ENCODE data around the gene STEEP1. TPM values are rescaled to one million over a fixed set of nuclear protein-coding genes. Genes with fewer than 3 reads are reported as not detected.

STEEP1 gene
- total and polyA plus RNA-seq, 2 of the 13 experiments (the other 11 are each of a cell fraction or from before 2014, with no cell fraction given), result 7.7 to 23.1 TPM

- CTCF ChIA-PET (ENCODE audit: low intra/inter-chr PET ratio, low total read pairs), result no interaction called here
- POLR2A ChIA-PET, result interaction anchor here (2.4 kb wide), 1 partner anchor 10 kb away, joined by 27 read pairs; no protein-coding TSS in a partner anchor
- Histone ChIP-seq H3K36me3 (replicated peaks in 1 of 2; ENCODE audit: control insufficient read depth in 1 of 2, insufficient read depth in 2 of 2, low read length in 2 of 2) (no peaks in the 10 kb centered on the region), H4K20me1 (ENCODE audit: insufficient read depth, low read length) (no peaks in the 10 kb centered on the region), H3K79me2 (ENCODE audit: insufficient read depth, low read length) (no peaks in the 10 kb centered on the region), H3K27ac (ENCODE audit: extremely low read length, insufficient read depth, low read length) (no peak overlapping the region), H2AFZ (ENCODE audit: low read length) (no peak overlapping the region), H3K4me1 (ENCODE audit: insufficient read depth, low read length) (peaks cover 54% of the 10 kb centered on the region), H3K4me3 (replicated peaks in 1 of 3; ENCODE audit: insufficient read depth in 1 of 3, low read depth in 2 of 3, low read length in 3 of 3) (no peak overlapping the region), H3K4me2 (ENCODE audit: low read depth, low read length) (no peak overlapping the region), H3K9me3 (ENCODE audit: low read length) (no peaks in the 10 kb centered on the region), H3K27me3 (ENCODE audit: control insufficient read depth in 1 of 2, insufficient read depth in 2 of 2, low read length in 2 of 2) (no peaks in the 10 kb centered on the region), H3K9ac (ENCODE audit: insufficient read depth, low read depth, low read length) (no peak overlapping the region)
- in situ Hi-C loops (cut with HindIII; ENCODE audit: extremely low pct_ligation_motif_present, low pct_unique_long_range_greater_than_20kb) (no loop called here), intact Hi-C loops (cut with micrococcal nuclease; ENCODE audit: unreplicated experiment) (no loop called here)
- ATAC-seq, result no peak
- FAIRE-seq, result no peak
- 60% methylated on average over 1 of the region's 1 CpG for whole genome bisulfite sequencing (ENCODE audit: low lambda C conversion rate)
- DNase-seq (ENCODE audit: low spot score), result no peak
- no TSS peak for BruUV-seq (replicated peaks)
- TF ChIP-seq ZFP82 (CRISPR knock-in tag; IDR thresholded peaks at IDR 0.05; ENCODE audit: borderline replicate concordance) (no peak), HNF1B (CRISPR knock-in tag; IDR thresholded peaks at IDR 0.05) (no peak), SALL1 (CRISPR knock-in tag; IDR thresholded peaks at IDR 0.05) (no peak), PHF20 (CRISPR knock-in tag; IDR thresholded peaks at IDR 0.05) (no peak), ZFP90 (CRISPR knock-in tag; IDR thresholded peaks at IDR 0.05; ENCODE audit: borderline replicate concordance) (no peak), MZF1 (CRISPR knock-in tag; IDR thresholded peaks at IDR 0.05; ENCODE audit: borderline replicate concordance) (no peak), PRDM15 (CRISPR knock-in tag; IDR thresholded peaks at IDR 0.05) (no peak), CEBPZ (IDR thresholded peaks at IDR 0.05; ENCODE audit: low read length) (no peak), HOXA7 (CRISPR knock-in tag; IDR thresholded peaks at IDR 0.05) (no peak), NPAS2 (CRISPR knock-in tag; IDR thresholded peaks at IDR 0.05; ENCODE audit: borderline replicate concordance) (no peak), ZNF451 (CRISPR knock-in tag; IDR thresholded peaks at IDR 0.05) (no peak), RNF2 (conservative IDR thresholded peaks at IDR 0.05; ENCODE audit: low read depth) (no peak), ZNF441 (CRISPR knock-in tag; IDR thresholded peaks at IDR 0.05; ENCODE audit: borderline replicate concordance) (no peak), PRPF4 (IDR thresholded peaks at IDR 0.05; ENCODE audit: low read depth, low read length, poor library complexity, severe bottlenecking) (no peak), ETV6 (CRISPR knock-in tag; conservative IDR thresholded peaks at IDR 0.05) (no peak), MYC (CRISPR knock-in tag; IDR thresholded peaks at IDR 0.05; ENCODE audit: borderline replicate concordance) (no peak)
These were observed 68.0 kb downstream of the STEEP1 start for GRCh38 chrX:119497185-119497584.

All from HepG2 (cell line).